GM12892 (cell line): Measurements from ENCODE around the gene HPCAL1.

Experiments
- DNase-seq: peaks from one replicate; pipeline ENCODE4 v3.0.0; 2011; ENCODE audit not compliant: insufficient read length
- FAIRE-seq: peaks from 2 replicates; lab custom pipeline; 2011; peaks lifted over from hg19 to GRCh38; lab: Jason Lieb, UNC
- POLR2A ChIP-seq: IDR thresholded peaks from 2 replicates; pipeline ENCODE4 v1.6.1; 2011; ENCODE audit warnings: low read depth, low read length, control low read depth
- POLR2AphosphoS5 ChIP-seq: IDR thresholded peaks from 2 replicates; pipeline ENCODE4 v1.6.1; 2011; ENCODE audit warnings: low read depth, low read length, control low read depth
- TAF1 ChIP-seq: IDR thresholded peaks from 2 replicates; pipeline ENCODE4 v1.6.1; 2011; ENCODE audit warnings: low read depth, mild to moderate bottlenecking, control low read depth, low read length, borderline replicate concordance

The HPCAL1 gene

DNA sequence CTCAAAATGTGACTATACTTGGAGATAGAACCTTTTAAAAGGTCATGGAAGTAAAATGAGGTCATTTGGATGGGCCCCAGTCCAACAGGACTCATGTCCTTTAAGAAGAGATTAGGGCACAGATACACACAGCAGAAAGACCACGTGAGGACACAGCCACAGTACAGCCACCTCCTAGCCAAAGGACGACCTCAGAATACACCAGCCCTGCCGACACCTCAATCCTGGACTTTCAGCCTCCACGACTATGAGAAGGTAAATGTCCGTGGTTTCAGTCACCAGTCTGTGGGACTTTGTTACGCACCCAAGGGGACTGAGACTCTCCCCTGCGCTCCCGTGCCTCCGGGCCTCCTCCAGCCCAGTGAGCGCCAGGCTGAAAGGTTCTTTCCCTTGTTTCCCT lies 30.2 kb upstream of the HPCAL1 start:
- FAIRE-seq (no peak), DNase-seq (no peak)
- TF ChIP-seq POLR2A (no peak), POLR2AphosphoS5 (no peak)

DNA sequence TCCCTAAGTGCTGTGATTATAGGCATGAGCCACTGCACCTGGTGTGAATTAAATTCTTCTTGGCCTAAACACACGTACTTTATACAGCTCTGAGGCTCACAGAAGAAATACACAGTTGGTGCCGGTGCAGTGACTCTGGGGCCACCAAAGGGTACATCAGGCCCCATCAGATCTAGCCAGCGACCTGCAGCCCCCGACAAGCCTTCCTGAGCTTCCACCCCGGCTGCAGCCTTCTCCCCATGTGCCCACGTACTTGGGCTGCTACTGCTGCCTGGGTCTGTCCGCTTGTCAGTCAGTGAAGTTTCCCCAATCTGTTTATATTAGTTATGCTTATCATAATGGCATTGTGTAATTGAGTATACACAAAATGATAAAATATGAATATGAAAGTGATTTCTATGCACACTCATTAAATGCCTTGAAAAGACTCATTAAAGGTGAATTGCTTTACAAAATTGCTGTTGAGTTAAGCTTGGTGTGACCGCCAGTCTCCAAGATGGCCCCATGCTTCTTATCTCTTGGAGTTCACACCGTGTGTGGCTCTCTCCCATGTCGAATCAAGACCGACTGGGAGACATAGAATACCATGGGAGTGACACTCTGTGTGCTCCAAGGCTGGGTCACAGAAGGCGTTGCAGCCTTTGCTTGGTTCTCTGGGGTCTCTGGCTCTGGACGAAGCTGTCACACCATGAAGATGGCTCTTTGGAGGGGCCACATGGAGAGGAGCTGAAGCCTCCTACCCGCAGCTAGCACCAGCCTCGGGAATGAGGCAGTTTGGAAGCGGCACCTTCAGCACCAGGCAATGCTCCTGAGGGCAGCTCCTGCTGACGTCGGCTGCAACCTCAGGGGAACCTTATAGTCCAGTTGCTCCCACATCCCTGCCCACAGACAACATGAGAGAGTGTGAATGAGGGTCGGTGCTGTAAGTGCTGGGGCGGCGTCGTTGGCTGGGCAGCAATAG lies 29.2 kb upstream of the HPCAL1 start:
- TF ChIP-seq TAF1, result no peak
- no peak for TF ChIP-seq POLR2AphosphoS5
- TF ChIP-seq POLR2A, result no peak
- DNase-seq, result no peak
- FAIRE-seq, result no peak

DNA sequence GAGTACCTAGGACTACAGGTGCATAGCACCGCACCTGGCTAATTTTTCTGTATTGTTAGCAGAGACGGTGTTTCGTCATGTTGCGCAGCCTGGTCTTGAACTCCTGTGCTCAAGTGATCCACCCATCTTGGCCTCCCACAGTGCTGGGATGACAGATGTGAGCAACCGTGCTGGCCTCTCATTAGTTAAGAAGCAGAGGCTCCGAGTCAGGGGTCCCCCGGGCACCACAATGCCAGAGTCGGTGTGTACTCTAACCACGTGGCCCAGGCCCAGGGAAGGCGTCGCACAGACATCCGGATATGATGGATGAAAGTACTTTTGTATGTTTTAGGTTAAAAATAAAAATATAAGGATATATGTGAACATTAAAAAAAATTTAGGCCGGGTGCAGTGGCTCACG lies 28.3 kb upstream of the HPCAL1 start:
- FAIRE-seq (no peak), DNase-seq (no peak)
- TF ChIP-seq TAF1 (no peak), POLR2AphosphoS5 (no peak), POLR2A (no peak)

DNA sequence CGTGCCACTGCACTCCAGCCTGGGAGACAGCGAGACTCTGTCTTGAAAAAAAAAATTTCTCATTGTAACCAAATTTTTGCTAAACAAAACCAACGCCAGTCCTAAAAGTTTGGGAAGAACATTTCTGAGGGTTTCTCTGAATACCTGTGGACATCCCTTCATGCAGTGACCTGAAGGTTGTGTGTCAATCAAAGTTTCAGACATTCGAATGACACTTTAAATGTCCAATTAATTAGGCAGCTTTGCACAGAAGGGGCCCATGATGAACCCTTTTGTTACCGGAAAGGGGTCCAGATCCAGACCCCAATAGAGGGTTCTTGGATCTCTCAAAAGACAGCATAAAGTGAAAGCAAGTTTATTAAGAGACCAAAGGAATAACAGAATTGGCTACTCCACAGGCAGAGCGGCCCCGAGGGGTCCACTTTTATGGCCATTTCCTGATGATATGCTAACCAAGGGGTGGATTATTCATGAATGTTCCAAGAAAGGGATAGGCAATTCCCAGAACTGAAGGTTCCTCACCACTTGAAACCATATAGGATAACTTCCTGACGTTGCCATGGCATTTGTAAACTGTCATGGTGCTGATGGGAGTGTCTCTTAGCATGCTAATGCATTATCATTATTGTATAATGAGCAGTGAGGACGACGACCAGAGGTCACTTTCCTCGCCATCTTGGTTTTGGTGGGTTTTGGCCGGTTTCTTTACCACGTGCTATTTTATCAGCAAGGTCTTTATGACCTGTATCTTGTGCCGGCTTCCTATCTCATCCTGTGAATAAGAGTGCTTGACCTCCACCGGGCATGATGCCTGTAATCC lies 27.5 kb upstream of the HPCAL1 start:
- FAIRE-seq, result no peak
- TF ChIP-seq POLR2AphosphoS5 (no peak), POLR2A (no peak), TAF1 (no peak)
- no peak for DNase-seq

DNA sequence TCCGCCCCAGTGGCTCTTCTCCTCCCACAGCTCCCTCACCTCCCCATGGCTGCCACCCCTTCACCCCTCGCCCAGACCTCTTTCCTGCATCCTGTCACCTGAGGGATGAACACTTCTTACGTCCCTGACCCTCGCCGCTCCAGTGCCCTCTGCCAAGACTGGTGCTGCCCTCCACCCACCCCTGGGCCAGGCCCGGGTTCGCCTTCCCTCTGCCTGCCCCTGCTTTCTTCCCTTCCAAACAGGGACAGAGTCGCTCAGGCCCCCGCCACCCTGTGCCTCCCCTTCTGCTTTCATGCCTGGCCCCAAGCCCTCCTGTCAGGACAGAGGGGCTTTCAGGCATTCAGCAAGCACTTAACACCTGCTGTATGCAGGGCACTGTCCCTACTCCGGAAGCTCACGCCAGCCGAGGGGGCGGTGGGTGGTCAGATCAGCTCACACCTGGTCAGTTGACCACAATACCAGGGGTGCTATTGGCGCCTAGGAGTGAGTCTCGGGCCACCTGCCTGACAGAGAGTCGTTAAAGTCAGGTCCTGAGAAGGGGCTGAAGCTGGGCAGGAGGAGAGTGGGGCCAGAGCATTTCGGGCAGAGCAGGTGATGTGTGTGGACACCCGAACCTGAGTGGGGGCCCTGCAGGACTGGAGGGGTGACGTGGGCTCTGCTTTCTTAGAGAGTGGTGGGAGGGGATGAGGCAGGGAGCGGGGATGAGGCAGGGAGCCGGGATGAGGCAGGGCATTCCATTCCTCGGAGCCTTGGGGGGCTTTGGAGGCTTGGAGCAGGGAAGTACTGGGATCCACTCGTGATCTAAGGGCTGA lies 26.0 kb upstream of the HPCAL1 start:
- no peak for DNase-seq
- FAIRE-seq, result no peak
- TF ChIP-seq TAF1 (no peak), POLR2A (no peak), POLR2AphosphoS5 (no peak)

DNA sequence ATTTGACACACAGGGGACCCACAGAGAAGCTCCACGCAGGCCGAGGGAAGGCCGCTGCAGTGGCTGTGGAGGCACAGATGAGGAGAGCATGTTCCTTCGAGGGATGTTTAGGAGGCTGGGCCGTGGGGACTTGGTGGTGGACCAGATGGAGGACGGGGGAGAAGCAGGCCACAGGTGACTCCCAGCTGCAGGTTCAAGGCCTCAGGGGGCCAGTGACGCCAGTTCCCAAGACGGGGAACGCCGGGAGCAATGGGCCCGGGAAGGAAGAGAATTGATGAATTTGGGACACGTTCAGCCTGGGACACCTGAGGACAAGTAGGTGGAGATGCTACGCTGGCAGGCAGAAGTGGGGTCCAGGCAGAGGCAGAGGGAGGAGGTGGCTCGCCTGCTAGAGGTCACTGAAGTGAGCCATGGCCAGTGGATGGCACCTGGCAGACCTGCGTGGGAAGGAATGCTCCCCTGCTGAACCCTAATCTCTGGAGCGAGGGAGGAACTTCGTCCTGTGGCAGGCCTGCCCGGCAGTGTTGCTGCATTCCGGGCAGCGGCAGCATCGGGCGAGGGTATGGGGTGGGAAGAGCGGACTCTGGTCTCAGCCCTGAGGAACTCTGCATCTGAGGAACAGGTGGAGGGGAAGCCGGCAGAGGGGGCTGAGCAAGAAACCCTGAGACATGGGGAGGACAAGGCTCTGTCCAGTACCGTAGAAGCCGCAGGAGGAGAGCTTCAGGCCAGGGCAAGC lies 25.2 kb upstream of the HPCAL1 start:
- DNase-seq (no peak), FAIRE-seq (no peak)
- no peak for TF ChIP-seq POLR2A
- no peak for TF ChIP-seq POLR2AphosphoS5
- no peak for TF ChIP-seq TAF1

DNA sequence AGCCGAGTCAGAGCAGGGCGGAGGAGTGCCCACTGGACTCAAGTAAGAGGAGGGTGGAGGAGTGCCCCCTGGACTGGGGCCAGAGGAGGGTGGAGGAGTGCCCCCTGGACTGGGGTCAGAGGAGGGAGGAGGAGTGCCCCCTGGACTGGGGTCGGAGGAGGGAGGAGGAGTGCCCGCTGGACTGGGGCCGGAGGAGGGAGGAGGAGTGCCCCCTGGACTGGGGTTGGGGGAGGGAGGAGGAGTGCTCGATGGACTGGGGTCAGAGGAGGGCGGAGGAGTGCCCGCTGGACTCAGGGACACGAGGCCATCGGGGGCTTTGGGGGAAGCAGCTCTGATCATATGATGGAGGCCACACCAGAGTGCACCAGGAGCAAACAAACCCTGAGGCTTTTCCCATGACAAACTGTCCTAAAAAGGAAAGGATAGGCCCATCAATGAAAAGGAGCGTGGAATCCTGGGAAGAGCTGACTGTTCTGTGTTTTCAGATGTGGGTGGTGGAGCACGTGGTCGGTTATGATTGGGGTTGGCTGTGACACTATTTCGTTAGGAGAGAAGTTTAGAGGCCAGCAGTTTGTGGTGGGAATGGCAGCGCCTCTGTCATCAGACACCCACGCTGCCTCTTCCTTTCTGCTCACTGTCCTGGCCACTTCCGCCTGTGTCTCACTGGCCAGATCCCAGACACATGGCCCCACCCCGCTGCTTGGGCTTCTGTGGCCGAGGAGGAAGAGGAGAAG lies 24.5 kb upstream of the HPCAL1 start:
- TF ChIP-seq TAF1, result no peak
- no peak for TF ChIP-seq POLR2A
- TF ChIP-seq POLR2AphosphoS5, result no peak
- FAIRE-seq (no peak), DNase-seq (no peak)

DNA sequence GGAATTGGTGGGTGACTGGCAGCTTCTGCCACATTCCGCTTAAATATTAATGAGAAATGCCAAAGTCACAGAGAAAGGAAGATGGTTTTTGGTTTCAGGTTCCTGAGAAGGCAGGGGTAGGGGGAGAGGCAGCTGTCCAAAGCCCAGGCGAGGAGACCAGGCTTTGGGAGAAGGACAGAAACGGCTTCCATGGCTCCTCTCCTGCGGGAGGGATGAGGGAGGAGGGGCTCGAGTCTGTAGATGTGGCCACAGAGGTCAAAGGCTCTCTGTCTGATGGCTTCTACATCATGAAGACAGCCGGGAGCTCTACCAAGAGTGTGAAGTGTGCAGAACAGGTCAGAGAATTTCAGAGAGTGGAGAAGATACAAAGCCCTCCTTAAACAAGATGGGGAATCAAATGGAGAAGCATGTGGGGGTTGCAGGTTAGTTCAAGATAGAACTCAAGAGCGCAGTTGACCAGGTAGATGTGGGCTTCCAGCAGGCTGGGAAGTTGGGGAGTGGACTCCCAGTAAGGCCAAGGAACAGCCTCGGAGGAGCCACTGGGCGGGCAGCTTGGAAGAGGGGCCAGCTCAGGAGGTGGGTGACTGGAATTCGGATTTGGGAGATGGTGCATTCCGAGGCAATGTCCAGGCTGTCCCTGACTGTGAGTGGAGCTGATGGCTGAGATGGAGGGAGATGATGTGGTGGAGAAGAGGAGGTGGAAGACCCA lies 23.8 kb upstream of the HPCAL1 start:
- no peak for TF ChIP-seq TAF1
- TF ChIP-seq POLR2A, result no peak
- no peak for TF ChIP-seq POLR2AphosphoS5
- FAIRE-seq, result no peak
- DNase-seq, result no peak

DNA sequence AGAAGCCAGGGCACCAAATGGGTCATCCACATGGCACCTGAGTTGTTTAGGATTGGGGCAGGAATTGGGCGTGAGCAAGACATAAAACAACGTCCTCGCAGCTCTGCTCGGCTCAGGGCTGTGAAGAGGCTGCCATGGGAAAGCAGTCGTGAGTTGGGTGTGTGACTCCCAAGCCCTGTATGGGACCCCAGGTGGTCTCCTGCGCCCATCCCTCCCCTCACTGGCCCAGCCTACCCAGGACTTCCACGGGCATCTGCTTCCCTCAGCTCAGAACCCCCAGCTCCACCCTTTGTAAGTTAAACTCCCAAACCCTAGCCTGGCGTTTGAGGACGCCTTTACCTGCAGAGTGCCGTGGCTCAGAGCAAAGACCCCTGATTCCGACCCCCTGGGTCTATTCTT lies 23.2 kb upstream of the HPCAL1 start:
- FAIRE-seq, result no peak
- no peak for TF ChIP-seq TAF1
- TF ChIP-seq POLR2A, result no peak
- no peak for TF ChIP-seq POLR2AphosphoS5
- no peak for DNase-seq

DNA sequence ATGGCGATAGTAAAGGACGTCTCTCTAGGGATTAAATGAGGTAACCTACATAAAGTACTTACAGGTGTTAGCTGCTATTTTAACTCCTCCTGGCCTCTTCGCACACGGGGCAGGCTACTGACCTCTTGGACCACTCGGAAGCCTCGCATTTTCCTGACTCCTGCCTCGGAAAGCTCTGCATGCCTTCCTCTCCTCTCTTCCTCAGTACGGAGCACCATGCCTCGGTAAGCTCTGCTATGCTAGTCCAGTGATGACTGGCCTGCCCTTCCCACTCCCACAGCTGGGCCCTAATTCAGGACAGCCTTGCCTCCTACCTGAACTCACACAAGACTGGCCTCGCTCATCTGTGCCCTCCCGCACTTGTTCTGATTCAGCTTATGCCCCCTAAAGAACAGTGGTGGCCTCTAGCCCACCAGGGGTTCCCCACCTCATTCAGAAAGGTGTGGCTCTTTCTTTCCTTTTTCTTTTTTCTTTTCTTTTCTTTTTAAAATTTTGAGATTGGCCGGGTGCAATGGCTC lies 22.7 kb upstream of the HPCAL1 start:
- DNase-seq, result no peak

More for the DNA sequence above, 22.7 kb upstream of the HPCAL1 start:
- TF ChIP-seq POLR2A, result no peak
- TF ChIP-seq TAF1, result no peak
- no peak for TF ChIP-seq POLR2AphosphoS5
- FAIRE-seq, result no peak
